HepG2 (cell line): Measurements from ENCODE around the gene PRR14. TPM values are rescaled to one million over a fixed set of nuclear protein-coding genes. Genes with fewer than 3 reads are reported as not detected.
A peak's percentile ranks its signal among the peaks of the same experiment; 100 is the strongest.

Experiments
- ATAC-seq: fragments of 200-7000 bp; cut with Tn5 transposase; 3 replicates; pipeline ENCODE4 v1.9.1; 2020; ENCODE audit warnings: mild to moderate bottlenecking, moderate library complexity
- BruUV-seq: library from RNA; stranded (reverse); fragments of 400-500 nt; replicated peaks from 2 replicates; lab custom pipeline; 2021; lab: Mats Ljungman, UMichigan
- CTCF ChIA-PET: fragments of 300-600 bp; formaldehyde crosslinking; extraction: SDS; loops from one replicate; lab custom pipeline; 2021; ENCODE audit warnings: low total read pairs, inconsistent platforms, low intra/inter-chr PET ratio; lab: Yijun Ruan, JAX
- POLR2A ChIA-PET: fragments of 350-600 bp; sonication (Branson Sonifier 250); formaldehyde crosslinking; loops from one replicate; lab custom pipeline; 2020; ENCODE audit warnings: antibody characterized with exemption, inconsistent platforms; lab: Yijun Ruan, JAX
- DNase-seq: peaks from one replicate; pipeline ENCODE4 v3.0.0-alpha.2; 2015; ENCODE audit warnings: low spot score
- FAIRE-seq: peaks from 3 replicates; lab custom pipeline; 2011; peaks lifted over from hg19 to GRCh38; lab: Jason Lieb, UNC
- H2AFZ ChIP-seq: one replicate; pipeline ENCODE4 v1.6.1; 2011; ENCODE audit warnings: low read length, inconsistent platforms
- H3K27ac ChIP-seq: fragments of 300-600 bp; 3 replicates; pipeline ENCODE4 v1.8.0; 2011; ENCODE audit warnings: mixed run types, mild to moderate bottlenecking, mixed read lengths, low read length, inconsistent platforms; ENCODE audit not compliant: insufficient read depth; ENCODE audit errors: extremely low read length
- H3K27me3 ChIP-seq, 2 experiments: fragments of 200-600 bp in 1 of 2; 2 replicates in 1 of 2; 3 replicates in 1 of 2; pipeline versions ENCODE4 v1.6.0 to v1.8.0; 2011; ENCODE audit warnings: low read length in 2 of 2, mild to moderate bottlenecking in 2 of 2, moderate library complexity in 2 of 2, inconsistent platforms in 1 of 2; ENCODE audit not compliant: insufficient read depth in 2 of 2, control insufficient read depth in 1 of 2
- H3K36me3 ChIP-seq, 2 experiments: fragments of 200-600 bp in 1 of 2; replicated peaks in 1 of 2; 2 replicates in 1 of 2; 3 replicates in 1 of 2; pipeline versions ENCODE4 v1.5.1 to v1.8.0; 2011; ENCODE audit warnings: low read length in 2 of 2, inconsistent platforms in 1 of 2; ENCODE audit not compliant: insufficient read depth in 2 of 2, control insufficient read depth in 1 of 2
- H3K4me1 ChIP-seq: 2 replicates; pipeline ENCODE4 v1.5.1; 2012; ENCODE audit warnings: low read length, inconsistent platforms; ENCODE audit not compliant: insufficient read depth
- H3K4me2 ChIP-seq: 2 replicates; pipeline ENCODE4 v1.6.0; 2011; ENCODE audit warnings: low read depth, low read length, inconsistent platforms
- H3K4me3 ChIP-seq, 3 experiments: fragments of 200-600 bp in 1 of 3; sonication (generic), shearing (Covaris generic) in 1 of 3; replicated peaks in 1 of 3; 2 replicates each; pipeline ENCODE4 v1.5.1; 2011 to 2016; ENCODE audit warnings: low read length in 3 of 3, inconsistent platforms in 2 of 3, low read depth in 2 of 3, mild to moderate bottlenecking in 2 of 3, control low read depth in 1 of 3, mixed read lengths in 1 of 3; ENCODE audit not compliant: insufficient read depth in 1 of 3
- H3K79me2 ChIP-seq: one replicate; pipeline ENCODE4 v1.6.1; 2011; ENCODE audit warnings: low read length, inconsistent platforms; ENCODE audit not compliant: insufficient read depth
- H3K9ac ChIP-seq: 2 replicates; pipeline ENCODE4 v1.6.0; 2011; ENCODE audit warnings: mild to moderate bottlenecking, low read depth, low read length, inconsistent platforms; ENCODE audit not compliant: insufficient read depth
- H3K9me3 ChIP-seq: 2 replicates; pipeline ENCODE4 v1.5.1; 2012; ENCODE audit warnings: mild to moderate bottlenecking, low read length
- H4K20me1 ChIP-seq: 2 replicates; pipeline ENCODE4 v1.6.0; 2011; ENCODE audit warnings: inconsistent platforms, mild to moderate bottlenecking, low read length, moderate library complexity; ENCODE audit not compliant: insufficient read depth
- DNMT1 ChIP-seq: sonication (generic); formaldehyde crosslinking; IDR thresholded peaks from 2 replicates; pipeline ENCODE4 v1.5.1; 2020; ENCODE audit warnings: mild to moderate bottlenecking, missing genetic modification reagents
- RBM22 ChIP-seq: fragments of 200-400 bp; formaldehyde crosslinking; optimal IDR thresholded peaks from 2 replicates; pipeline ENCODE3; 2017; ENCODE audit warnings: mild to moderate bottlenecking, low read length, moderate library complexity
- SRY ChIP-seq: sonication (generic); formaldehyde crosslinking; IDR thresholded peaks from 2 replicates; pipeline ENCODE4 v1.8.0; 2022; ENCODE audit warnings: mild to moderate bottlenecking, missing genetic modification reagents
- ZNF253 ChIP-seq: sonication (generic); formaldehyde crosslinking; IDR thresholded peaks from 2 replicates; pipeline ENCODE4 v1.8.0; 2022; ENCODE audit warnings: mild to moderate bottlenecking, missing genetic modification reagents, borderline replicate concordance
- ZNF781 ChIP-seq: sonication (generic); formaldehyde crosslinking; IDR thresholded peaks from 2 replicates; pipeline ENCODE4 v1.5.1; 2020; ENCODE audit warnings: borderline replicate concordance, mild to moderate bottlenecking, missing genetic modification reagents; ENCODE audit errors: not compliant biosample characterization
- WGBS: methylation state at CpG from one replicate; pipeline ENCODE4 v1.1.6; 2017; ENCODE audit warnings: low lambda C conversion rate; 5-methylcytosine and 5-hydroxymethylcytosine counted together
- in situ Hi-C: cut with HindIII; loops from 2 replicates; pipeline ENCODE4 v1.10.0; 2017; ENCODE audit warnings: low pct_unique_long_range_greater_than_20kb; ENCODE audit not compliant: extremely low pct_ligation_motif_present
- intact Hi-C: fragments of 100-400 bp; cut with micrococcal nuclease; formaldehyde crosslinking; loops from one replicate; pipeline ENCODE4 v1.10.0; 2022; ENCODE audit not compliant: unreplicated experiment
- polyA plus RNA-seq, 8 experiments: library from polyadenylated mRNA; depleted of rRNA in 3 of 8; stranded (reverse) in 7 of 8; unstranded in 1 of 8; fragments of >200 nt; fragmentation: Illumina TruSeq in 4 of 8; extraction: Trizol in 4 of 8; gene quantifications; 2 replicates each; pipeline versions ENCODE4 v1.2.1 to v1.2.3, GENCODE V29; 2011 to 2016; ENCODE audit warnings: low read depth in 4 of 8, missing spikeins in 1 of 8, mixed read lengths in 1 of 8; ENCODE audit not compliant: insufficient read depth in 1 of 8
- total RNA-seq, 5 experiments: library from RNA; depleted of rRNA; stranded (reverse); fragments of >200 nt; fragmentation: Illumina TruSeq; extraction: Trizol; gene quantifications; 2 replicates each; pipeline ENCODE4 v1.2.3, GENCODE V29; 2016; ENCODE audit warnings: low read depth in 1 of 5
- TF ChIP-seq, protein P1 (sequence below): sonication (generic); formaldehyde crosslinking; IDR thresholded peaks from 2 replicates; pipeline ENCODE4 v1.9.0; 2022; ENCODE audit warnings: missing genetic modification reagents, mild to moderate bottlenecking, borderline replicate concordance
- TF ChIP-seq, protein P2 (sequence below): IDR thresholded peaks from 2 replicates; pipeline ENCODE4 v1.6.1; 2016; ENCODE audit warnings: mild to moderate bottlenecking
- TF ChIP-seq, protein P3 (sequence below): sonication (generic); formaldehyde crosslinking; IDR thresholded peaks from 2 replicates; pipeline ENCODE4; 2020; ENCODE audit warnings: missing genetic modification reagents, mild to moderate bottlenecking, borderline replicate concordance
- TF ChIP-seq, protein P4 (sequence below): sonication (generic); formaldehyde crosslinking; IDR thresholded peaks from 2 replicates; pipeline ENCODE4 v1.4.0; 2020; ENCODE audit warnings: mild to moderate bottlenecking, missing genetic modification reagents, borderline replicate concordance

The PRR14 gene
- total and polyA plus RNA-seq, 2 of the 13 experiments (the other 11 are each of a cell fraction or from before 2014, with no cell fraction given), result 8.4 to 11.0 TPM

DNA sequence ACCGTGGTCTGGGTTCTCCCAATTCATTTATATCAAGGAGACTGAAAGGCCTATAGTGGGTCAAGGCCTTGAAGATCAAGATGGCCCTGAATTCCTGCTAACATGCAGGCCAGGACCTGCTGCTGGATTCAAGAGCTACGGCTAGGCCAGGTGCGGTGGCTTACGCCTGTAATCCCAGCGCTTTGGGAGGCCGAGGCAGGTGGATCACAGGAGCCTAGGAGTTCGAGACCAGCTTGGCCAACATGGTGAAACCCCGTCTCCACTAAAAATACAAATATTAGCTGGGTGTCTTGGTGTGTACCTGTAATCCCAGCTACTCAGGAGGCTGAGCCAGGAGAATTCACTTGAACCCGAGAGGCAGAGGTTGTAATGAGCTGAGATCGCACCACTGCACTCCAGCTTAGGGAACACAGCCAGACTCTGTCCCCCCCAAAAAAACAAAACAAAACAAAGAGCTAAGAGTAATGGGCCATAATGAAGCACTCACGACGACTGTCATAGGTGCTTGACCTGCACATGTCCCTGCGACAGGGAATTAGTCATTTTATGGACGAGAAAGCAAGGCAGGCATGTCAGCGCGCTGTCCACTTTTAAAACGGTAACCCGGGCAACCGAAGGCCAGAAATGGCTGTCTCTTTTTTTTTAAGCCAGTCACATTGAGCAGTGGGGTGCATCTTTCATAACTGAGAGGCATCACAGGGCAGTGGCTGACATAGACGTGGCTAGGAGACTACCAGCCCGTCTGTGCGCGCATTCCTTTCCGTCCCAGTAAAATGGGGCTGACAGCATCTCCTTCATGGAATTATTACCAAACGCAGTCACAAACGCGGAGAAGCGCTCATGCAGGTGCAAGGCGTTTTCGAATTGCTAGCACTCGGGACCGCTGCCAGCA is 6.5 kb downstream of the PRR14 start:
- ATAC-seq, result peak; percentile 1
- Histone ChIP-seq H3K4me3 (peak overlapping the region; percentile 46 to 74 (median 50)), H3K4me2 (peak overlapping the region; percentile 88), H4K20me1 (peaks cover 23% of the 10 kb centered on the region; the same call in 1 of the 2 replicates), H3K36me3 (peaks cover 19 to 51% of the 10 kb centered on the region in 2 experiments), H3K79me2 (peaks cover 31% of the 10 kb centered on the region), H3K4me1 (peaks cover 37% of the 10 kb centered on the region), H3K27me3 (no peaks in the 10 kb centered on the region; a peak in 1 of 5 replicates), H3K9ac (peak overlapping the region; percentile 75), H2AFZ (no peak overlapping the region), H3K27ac (peak overlapping the region; percentile 70), H3K9me3 (no peaks in the 10 kb centered on the region)
- TSS peak; percentile 78 for BruUV-seq
- intact Hi-C loops, result loop anchor here (10.0 kb wide), 2 partner anchors 132 to 572 kb away; partner anchors contain the start of gene ZNF768
- 61% methylated on average over 24 of the region's 32 CpGs for WGBS
- DNase-seq, result no peak
- no peak for FAIRE-seq
- CTCF ChIA-PET, result interaction anchor here (1.4 kb wide), 1 partner anchor 29 kb away, joined by 4 read pairs; no protein-coding TSS in a partner anchor
- in situ Hi-C loops, result loop anchor here (25.0 kb wide), 1 partner anchor 845 kb away; the partner anchor contains the start of genes MAZ, MVP, PAGR1 and PRRT2
- POLR2A ChIA-PET, result interaction anchor here (0.8 kb wide), 1 partner anchor 23 kb away, joined by 3 read pairs; no protein-coding TSS in a partner anchor
- TF ChIP-seq ZNF253 (CRISPR knock-in tag) (0 out of 2 replicates have a peak, but pooled peaks have one; percentile 10), SRY (CRISPR knock-in tag) (peak; percentile 93; the same call in 1 of the 2 replicates), ZNF781 (peak; percentile 40), DNMT1 (0 out of 2 replicates have a peak, but pooled peaks have one; percentile 14), RBM22 (peak; percentile 85)
- TF ChIP-seq, protein P1, sequence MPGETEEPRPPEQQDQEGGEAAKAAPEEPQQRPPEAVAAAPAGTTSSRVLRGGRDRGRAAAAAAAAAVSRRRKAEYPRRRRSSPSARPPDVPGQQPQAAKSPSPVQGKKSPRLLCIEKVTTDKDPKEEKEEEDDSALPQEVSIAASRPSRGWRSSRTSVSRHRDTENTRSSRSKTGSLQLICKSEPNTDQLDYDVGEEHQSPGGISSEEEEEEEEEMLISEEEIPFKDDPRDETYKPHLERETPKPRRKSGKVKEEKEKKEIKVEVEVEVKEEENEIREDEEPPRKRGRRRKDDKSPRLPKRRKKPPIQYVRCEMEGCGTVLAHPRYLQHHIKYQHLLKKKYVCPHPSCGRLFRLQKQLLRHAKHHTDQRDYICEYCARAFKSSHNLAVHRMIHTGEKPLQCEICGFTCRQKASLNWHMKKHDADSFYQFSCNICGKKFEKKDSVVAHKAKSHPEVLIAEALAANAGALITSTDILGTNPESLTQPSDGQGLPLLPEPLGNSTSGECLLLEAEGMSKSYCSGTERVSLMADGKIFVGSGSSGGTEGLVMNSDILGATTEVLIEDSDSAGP (CRISPR knock-in tag), result no peak
- TF ChIP-seq, protein P2, sequence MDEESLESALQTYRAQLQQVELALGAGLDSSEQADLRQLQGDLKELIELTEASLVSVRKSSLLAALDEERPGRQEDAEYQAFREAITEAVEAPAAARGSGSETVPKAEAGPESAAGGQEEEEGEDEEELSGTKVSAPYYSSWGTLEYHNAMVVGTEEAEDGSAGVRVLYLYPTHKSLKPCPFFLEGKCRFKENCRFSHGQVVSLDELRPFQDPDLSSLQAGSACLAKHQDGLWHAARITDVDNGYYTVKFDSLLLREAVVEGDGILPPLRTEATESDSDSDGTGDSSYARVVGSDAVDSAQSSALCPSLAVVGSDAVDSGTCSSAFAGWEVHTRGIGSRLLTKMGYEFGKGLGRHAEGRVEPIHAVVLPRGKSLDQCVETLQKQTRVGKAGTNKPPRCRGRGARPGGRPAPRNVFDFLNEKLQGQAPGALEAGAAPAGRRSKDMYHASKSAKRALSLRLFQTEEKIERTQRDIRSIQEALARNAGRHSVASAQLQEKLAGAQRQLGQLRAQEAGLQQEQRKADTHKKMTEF (CRISPR knock-in tag), result no peak
- TF ChIP-seq, protein P3, sequence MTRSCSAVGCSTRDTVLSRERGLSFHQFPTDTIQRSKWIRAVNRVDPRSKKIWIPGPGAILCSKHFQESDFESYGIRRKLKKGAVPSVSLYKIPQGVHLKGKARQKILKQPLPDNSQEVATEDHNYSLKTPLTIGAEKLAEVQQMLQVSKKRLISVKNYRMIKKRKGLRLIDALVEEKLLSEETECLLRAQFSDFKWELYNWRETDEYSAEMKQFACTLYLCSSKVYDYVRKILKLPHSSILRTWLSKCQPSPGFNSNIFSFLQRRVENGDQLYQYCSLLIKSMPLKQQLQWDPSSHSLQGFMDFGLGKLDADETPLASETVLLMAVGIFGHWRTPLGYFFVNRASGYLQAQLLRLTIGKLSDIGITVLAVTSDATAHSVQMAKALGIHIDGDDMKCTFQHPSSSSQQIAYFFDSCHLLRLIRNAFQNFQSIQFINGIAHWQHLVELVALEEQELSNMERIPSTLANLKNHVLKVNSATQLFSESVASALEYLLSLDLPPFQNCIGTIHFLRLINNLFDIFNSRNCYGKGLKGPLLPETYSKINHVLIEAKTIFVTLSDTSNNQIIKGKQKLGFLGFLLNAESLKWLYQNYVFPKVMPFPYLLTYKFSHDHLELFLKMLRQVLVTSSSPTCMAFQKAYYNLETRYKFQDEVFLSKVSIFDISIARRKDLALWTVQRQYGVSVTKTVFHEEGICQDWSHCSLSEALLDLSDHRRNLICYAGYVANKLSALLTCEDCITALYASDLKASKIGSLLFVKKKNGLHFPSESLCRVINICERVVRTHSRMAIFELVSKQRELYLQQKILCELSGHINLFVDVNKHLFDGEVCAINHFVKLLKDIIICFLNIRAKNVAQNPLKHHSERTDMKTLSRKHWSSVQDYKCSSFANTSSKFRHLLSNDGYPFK (CRISPR knock-in tag), result no peak
- TF ChIP-seq, protein P4, sequence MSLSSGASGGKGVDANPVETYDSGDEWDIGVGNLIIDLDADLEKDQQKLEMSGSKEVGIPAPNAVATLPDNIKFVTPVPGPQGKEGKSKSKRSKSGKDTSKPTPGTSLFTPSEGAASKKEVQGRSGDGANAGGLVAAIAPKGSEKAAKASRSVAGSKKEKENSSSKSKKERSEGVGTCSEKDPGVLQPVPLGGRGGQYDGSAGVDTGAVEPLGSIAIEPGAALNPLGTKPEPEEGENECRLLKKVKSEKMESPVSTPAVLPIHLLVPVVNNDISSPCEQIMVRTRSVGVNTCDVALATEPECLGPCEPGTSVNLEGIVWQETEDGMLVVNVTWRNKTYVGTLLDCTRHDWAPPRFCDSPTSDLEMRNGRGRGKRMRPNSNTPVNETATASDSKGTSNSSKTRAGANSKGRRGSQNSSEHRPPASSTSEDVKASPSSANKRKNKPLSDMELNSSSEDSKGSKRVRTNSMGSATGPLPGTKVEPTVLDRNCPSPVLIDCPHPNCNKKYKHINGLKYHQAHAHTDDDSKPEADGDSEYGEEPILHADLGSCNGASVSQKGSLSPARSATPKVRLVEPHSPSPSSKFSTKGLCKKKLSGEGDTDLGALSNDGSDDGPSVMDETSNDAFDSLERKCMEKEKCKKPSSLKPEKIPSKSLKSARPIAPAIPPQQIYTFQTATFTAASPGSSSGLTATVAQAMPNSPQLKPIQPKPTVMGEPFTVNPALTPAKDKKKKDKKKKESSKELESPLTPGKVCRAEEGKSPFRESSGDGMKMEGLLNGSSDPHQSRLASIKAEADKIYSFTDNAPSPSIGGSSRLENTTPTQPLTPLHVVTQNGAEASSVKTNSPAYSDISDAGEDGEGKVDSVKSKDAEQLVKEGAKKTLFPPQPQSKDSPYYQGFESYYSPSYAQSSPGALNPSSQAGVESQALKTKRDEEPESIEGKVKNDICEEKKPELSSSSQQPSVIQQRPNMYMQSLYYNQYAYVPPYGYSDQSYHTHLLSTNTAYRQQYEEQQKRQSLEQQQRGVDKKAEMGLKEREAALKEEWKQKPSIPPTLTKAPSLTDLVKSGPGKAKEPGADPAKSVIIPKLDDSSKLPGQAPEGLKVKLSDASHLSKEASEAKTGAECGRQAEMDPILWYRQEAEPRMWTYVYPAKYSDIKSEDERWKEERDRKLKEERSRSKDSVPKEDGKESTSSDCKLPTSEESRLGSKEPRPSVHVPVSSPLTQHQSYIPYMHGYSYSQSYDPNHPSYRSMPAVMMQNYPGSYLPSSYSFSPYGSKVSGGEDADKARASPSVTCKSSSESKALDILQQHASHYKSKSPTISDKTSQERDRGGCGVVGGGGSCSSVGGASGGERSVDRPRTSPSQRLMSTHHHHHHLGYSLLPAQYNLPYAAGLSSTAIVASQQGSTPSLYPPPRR (CRISPR knock-in tag), result 0 out of 2 replicates have a peak, but pooled peaks have one; percentile 9
